Stimulated activated CD8-positive, alpha-beta memory T cell treated with anti-CD3 and anti-CD28 coated beads, Interleukin-12 subunit alpha, Interleukin-12 subunit beta, amount 100 ng/mL, for 24 hours (primary cell): ENCODE data around the gene TMEM144.
"Not testable (repeated sequence)": the region's sequence is repeated elsewhere in the genome, so short reads cannot be mapped to it uniquely, and the experiment has no call there.

Experiments used
- DNase-seq: peaks from one replicate; pipeline ENCODE4 v3.0.0-alpha.2; 2020; ENCODE audit errors: extremely low read depth

Gene TMEM144

GRCh38 chr4:158236304-158237030, 26.2 kb downstream of the TMEM144 start:
- DNase-seq = no peak

- no peak for DNase-seq
These were observed 28.3 kb downstream of the TMEM144 start for GRCh38 chr4:158238575-158238974.

DNA sequence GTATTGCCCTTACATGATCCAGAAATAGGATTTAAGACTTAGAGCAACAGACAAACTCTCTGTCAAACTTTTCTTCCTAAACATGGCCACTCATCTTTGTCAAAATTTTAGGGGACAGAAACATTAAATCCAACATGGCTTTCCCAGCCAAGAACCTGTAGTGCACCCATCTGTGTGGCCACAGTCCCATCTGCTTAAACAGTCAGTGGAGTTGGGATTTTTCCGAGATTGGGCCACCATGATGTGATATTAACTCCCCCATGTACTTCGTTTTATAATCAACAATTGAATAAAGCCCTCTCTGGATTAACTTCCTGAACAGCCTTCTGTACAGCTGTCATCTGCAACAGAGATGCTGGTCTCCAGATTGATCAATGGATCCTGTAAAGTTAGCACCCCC, 28.9 kb downstream of the TMEM144 start:
- no peak for DNase-seq

GRCh38 chr4:158243071-158243470, 32.8 kb downstream of the TMEM144 start:
- DNase-seq = no peak

DNA sequence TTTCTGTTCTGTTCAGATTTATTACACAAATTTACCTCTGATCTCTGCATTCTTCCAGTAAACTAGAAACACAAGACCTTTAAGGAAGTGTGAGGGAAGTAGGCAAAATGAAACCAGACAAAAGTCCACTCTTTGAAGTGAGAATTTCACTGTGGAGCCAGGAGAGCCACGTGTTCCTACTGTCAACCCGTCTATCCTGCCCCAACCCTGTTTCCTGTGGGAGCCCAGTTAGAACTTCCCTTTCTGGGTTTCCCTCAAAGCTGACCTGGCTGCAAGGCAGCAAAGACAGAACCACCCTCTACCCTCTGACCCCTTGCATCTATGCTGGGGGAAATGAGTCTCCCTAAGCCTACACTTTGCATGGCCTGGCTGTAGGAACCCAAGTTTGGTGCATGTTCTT, 40.0 kb downstream of the TMEM144 start:
- no peak for DNase-seq

DNA sequence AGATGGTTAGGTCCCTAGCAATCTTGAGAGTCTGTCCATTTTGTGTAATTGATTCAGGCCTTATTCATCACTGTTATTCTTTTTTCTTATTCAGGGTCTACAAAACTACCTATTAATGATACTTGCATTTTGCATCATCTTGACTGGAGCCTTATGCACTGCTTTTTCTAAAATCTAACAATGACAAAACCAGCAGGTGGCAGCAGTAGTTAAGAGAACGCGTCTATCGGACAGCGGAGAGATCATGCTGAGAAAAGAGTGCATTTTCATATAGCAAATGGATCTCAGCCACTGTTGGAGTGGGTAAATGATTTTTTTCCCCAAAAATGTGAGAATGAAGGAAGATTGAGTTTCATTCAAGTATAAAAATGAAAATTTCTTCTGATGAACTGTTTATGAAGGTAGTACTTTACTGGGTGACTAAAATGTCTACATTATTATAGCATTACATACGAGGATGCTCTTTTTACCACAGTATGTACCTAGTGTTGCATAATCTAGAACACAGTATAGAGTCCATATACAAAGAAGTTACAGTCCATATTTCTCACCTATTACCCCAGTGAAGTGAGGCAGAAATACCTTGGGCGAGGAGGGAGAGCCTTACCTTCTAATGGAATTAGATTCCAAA, 43.2 kb downstream of the TMEM144 start:
- DNase-seq = no peak

DNA sequence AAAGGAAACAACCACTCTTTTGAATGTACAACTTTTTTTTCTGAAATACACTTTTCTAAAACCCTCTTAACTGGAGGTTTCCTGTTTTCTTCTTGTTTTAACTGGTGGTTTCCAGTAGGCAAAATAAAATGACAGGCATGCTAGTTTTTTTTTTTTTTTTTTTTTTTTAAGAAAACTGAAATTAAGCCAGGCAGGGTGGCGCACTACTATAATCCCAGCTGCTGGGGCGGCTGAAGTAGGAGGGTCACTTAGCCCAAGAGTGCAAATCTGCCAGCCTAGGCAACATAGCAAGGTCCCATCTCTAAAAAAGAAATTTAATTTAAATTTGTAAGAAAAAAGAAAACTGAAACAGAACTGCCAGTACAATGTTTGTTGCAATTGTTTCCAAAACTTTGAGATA, 44.0 kb downstream of the TMEM144 start:
- DNase-seq = no peak

DNA sequence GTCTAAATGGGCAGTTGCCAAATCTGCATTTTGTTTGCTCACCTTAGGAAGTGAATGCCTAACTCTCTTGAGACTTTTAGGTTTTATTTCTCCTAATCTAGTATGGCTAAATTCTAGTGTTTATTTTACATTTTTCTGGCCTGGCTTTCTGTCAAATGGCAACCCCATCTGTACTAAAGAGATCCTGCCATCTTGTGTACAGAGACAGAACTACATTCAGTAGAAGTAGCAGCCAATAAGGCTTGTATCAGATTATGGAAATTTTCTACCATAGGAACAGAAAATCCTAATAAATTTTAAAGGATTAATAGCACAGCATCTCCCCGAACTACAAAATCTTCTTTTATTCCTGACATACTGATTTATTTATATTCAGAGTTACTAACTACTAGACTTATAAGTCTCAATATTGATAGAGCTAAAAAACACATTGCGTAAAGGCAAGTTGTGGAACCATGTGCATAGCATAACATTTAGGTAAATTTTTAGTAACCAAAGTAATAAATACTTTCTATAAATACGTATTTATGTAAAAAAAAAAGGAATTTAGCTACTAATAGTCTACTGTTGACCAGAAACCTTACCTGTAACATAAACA, 45.5 kb downstream of the TMEM144 start:
- DNase-seq = no peak

GRCh38 chr4:158259955-158260575, 49.8 kb downstream of the TMEM144 start:
- no peak for DNase-seq

- no peak for DNase-seq
These were observed 51.2 kb downstream of the TMEM144 start for GRCh38 chr4:158261480-158261879.

DNA sequence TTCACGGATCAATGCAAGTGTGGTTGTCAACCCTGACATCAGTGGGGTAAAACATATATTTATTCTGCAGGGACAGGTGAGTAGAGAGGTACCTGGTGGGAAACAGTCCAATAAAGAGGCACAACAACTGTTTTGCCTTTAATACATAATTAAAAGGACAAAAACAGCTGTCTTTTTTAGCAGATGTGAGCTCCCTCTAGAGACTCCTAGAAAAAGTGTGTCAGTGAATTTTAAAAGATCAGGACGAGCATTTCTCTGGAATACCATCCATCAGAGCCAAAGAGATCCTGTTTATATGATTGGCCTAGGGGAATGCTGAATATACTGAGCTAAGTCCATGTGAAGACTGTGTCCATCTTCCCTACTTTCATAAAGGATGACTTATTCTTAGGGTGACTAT, 58.3 kb downstream of the TMEM144 start:
- DNase-seq = no peak

- no peak for DNase-seq
These were observed 64.3 kb downstream of the TMEM144 start for GRCh38 chr4:158274636-158275035.

DNA sequence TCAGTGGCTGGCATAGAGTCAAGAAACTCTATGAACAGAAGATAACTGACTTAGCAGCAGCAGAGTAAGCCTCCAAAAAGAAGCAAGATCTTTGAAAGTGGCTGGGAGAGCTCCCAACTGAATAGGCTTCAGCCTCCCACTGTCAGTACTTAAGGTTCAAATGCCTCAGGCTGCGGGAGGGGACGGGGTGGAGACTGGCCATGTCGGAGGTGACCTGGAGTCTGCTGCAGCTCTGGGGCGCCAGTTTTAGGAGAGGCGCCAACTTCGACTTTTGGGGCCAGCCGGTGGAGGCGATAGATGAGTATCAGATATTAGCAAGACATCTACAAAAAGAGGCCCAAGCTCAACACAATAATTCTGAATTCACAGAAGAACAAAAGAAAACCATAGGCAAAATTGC, 67.3 kb downstream of the TMEM144 start:
- no peak for DNase-seq

- DNase-seq = not testable (repeated sequence)
These were observed 68.8 kb downstream of the TMEM144 start for GRCh38 chr4:158279052-158279451.

- DNase-seq = no peak
These were observed 70.6 kb downstream of the TMEM144 start for GRCh38 chr4:158280856-158281255.

- no peak for DNase-seq
These were observed 72.0 kb downstream of the TMEM144 start for GRCh38 chr4:158282252-158282651.

DNA sequence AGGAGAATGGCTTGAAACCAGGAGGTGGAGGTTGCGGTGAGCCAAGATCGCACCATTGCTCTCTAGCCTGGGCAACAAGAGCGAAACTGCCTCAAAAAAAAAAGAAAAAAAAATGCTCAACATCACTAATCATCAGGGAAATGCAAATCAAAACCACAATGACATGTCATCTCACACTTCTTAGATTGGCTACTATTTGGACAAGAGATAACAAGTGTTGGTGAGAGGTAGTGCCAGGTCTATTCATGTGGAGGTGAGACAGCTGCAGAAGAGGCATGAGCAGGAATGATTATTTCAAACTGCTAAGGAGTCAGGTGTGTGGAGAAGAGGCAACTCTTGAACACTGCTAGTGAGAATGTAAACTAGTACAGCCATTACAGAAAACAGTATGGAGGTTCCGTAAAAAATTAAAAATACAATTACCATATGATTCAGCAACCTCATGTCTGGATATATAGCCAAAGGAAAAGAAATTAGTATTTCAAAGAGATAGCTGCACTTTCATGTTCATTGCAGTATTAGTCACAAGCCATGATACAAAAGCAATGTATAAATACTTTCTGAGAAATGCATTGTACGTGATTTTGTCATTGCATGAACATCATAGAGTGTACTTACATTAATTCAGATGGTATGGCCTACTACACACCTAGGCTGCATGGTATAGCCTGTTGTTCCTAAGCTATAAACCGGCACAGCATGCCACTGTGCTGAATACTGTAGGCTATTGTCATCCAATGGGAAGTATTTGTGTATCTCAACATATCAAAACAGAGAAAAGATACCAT, 75.3 kb downstream of the TMEM144 start:
- no peak for DNase-seq

DNA sequence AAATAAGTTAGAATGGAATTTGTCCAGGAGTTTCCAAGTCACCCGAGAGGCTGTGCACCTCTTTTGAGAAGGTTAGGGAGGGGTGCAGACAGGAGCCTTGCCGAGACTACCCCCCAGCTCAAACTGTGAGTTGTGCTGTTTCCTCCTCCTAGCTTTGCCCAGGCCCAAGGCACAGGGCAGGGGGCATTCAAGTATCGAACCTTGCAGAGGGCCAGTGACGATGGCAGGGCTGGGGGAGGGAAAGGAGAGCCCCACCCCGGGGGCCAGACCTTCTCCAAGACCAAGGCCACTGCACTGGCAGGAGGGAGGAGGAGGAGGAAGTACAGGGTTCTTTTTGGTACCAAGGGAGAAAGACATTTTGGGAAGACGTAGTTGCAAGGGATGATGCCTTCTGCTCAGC, 80.6 kb downstream of the TMEM144 start:
- DNase-seq = no peak

DNA sequence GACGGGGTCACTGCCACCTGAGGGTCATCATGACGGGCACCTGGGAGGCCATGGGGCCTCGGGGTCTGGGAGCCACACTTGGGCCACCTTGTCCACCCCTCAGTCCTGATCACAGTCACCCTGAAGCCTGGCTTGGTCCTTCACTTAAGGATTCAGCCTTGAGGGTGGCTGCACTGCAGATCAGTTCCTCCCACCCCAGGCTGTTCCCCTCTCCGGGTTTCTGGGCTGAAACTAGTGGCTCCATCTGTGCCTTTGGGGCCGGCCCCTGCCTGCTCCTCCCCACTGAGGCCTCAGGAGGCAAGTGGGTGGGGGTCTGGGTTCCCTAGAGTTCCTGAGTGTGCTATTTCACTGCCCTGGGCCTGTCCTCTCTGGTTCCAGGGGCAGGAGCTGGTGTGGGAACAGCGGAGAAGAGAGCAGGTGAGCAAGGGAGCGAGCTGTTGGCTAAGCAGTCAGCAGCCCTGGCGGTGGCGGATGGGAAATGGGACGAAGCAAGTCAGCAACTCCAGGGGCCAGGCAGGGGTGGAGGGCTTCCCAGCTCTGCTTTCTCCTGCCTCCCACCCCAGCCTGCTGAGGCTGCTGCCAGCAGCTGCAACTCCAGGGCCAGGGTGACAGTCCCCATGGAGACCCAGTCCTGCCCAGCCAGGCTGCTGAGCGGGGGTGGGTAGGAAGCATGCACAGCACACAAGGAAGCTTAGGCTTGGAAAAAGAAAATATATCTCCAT, 81.2 kb downstream of the TMEM144 start:
- no peak for DNase-seq

DNA sequence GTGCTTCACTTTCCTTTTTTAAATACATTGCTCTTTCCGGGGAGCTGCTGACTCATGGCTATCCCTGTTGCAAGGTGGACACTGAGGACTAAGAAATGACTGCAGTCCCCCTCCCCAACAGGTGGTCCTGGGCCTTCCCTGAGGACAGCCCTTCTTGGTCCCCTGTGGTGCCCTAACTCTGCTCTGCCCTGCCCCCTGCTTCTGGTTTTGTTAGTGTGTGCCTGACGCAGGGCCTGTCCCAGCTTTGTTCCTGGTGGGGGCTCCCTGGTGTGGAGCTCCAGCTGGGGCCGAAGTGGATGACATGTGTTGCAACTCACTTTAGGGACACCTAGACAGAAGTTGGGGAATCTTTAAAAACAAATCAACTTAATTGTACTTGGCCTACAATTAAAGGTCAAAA, 81.9 kb downstream of the TMEM144 start:
- no peak for DNase-seq

- no peak for DNase-seq
These were observed 84.8 kb downstream of the TMEM144 start for GRCh38 chr4:158295053-158295452.
